ENCODE data around the gene SHISAL2A. TPM values are rescaled to one million over a fixed set of nuclear protein-coding genes. Genes with fewer than 3 reads are reported as not detected.

Gene SHISAL2A
- polyA plus RNA-seq, 1 experiment: not detected

DNA sequence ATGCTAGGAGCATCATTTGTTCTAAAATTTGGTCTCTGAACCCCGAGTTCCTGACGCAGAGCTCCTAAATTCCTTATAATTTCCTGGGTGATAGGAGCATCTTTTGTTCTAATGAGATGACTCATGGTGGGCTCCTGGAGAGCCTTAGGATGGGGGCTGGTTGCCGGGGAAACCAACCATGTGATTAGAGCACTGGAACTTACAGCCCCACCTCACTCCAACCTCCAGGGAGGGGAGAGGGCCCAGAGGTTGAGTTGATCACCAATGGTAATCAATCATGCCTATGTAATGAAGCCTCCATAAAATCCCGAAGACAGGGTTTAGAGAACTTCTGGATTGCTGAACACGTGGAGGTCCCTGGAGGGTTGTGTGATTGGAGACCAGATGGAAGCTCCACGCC, 7.7 kb downstream of the SHISAL2A start:
- POLR2A ChIA-PET: interaction anchor here (0.6 kb wide), 1 partner anchor 30 kb away, joined by 3 read pairs; no protein-coding TSS in a partner anchor

DNA sequence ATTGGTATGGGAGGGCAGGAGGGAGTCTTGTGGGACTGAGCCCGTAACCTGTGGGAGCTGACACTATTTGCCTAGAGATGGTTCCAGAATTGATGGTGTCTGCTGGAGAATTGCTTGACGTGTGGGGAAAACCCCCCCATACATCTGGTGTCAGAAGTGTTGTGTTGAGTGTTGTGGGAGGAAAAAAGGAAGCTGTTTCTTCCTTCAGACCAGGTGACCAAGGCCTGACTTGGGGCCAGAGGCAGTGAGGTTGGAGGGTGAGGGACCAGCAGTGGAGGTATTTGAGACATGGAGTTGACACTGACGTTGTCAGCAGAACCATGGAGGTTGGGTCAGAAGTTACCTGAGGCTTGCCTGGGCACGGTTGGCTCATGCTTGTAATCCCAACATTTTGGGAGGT, 8.3 kb downstream of the SHISAL2A start:
- Histone ChIP-seq H3K4me3 (ENCODE audit: low read depth, low read length) (no peak overlapping the region), H3K9me3 (ENCODE audit: control insufficient read depth, insufficient read depth, low read length) (no peaks in the 10 kb centered on the region), H3K27ac (ENCODE audit: low read depth, low read length) (no peak overlapping the region), H3K27me3 (ENCODE audit: control insufficient read depth, insufficient read depth, low read length) (peaks cover 16% of the 10 kb centered on the region)
- ChIA-PET POLR2A (no interaction called here), CTCF (no interaction called here)
- DNase-seq (ENCODE audit: low read depth, low spot score): no peak
- TF ChIP-seq, protein P1, sequence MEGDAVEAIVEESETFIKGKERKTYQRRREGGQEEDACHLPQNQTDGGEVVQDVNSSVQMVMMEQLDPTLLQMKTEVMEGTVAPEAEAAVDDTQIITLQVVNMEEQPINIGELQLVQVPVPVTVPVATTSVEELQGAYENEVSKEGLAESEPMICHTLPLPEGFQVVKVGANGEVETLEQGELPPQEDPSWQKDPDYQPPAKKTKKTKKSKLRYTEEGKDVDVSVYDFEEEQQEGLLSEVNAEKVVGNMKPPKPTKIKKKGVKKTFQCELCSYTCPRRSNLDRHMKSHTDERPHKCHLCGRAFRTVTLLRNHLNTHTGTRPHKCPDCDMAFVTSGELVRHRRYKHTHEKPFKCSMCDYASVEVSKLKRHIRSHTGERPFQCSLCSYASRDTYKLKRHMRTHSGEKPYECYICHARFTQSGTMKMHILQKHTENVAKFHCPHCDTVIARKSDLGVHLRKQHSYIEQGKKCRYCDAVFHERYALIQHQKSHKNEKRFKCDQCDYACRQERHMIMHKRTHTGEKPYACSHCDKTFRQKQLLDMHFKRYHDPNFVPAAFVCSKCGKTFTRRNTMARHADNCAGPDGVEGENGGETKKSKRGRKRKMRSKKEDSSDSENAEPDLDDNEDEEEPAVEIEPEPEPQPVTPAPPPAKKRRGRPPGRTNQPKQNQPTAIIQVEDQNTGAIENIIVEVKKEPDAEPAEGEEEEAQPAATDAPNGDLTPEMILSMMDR (IDR thresholded peaks at IDR 0.05; ENCODE audit: low read depth, low read length): no peak

More for the DNA sequence above, 7.7 kb downstream of the SHISAL2A start:
- TF ChIP-seq, protein P1 (IDR thresholded peaks at IDR 0.05; ENCODE audit: low read depth, low read length): no peak
- Histone ChIP-seq H3K27ac (ENCODE audit: low read depth, low read length) (no peak overlapping the region), H3K9me3 (ENCODE audit: control insufficient read depth, insufficient read depth, low read length) (no peaks in the 10 kb centered on the region), H3K4me3 (ENCODE audit: low read depth, low read length) (no peak overlapping the region), H3K27me3 (ENCODE audit: control insufficient read depth, insufficient read depth, low read length) (peaks cover 16% of the 10 kb centered on the region)
- CTCF ChIA-PET: no interaction called here
- no peak for DNase-seq (ENCODE audit: low read depth, low spot score)

GRCh38 chr1:52645261-52645660, 12.3 kb downstream of the SHISAL2A start:
- no peak overlapping the region for H3K27ac ChIP-seq (ENCODE audit: low read depth, low read length)
- DNase-seq (ENCODE audit: low read depth, low spot score): no peak
- CTCF ChIA-PET: interaction anchor here (1.2 kb wide), 1 partner anchor 41 kb away, joined by 5 read pairs; no protein-coding TSS in a partner anchor
- H3K9me3 ChIP-seq (ENCODE audit: control insufficient read depth, insufficient read depth, low read length): no peaks in the 10 kb centered on the region
- POLR2A ChIA-PET: no interaction called here
- TF ChIP-seq, protein P1 (IDR thresholded peaks at IDR 0.05; ENCODE audit: low read depth, low read length): no peak
- H3K4me3 ChIP-seq (ENCODE audit: low read depth, low read length): no peak overlapping the region
- H3K27me3 ChIP-seq (ENCODE audit: control insufficient read depth, insufficient read depth, low read length): peaks cover 12% of the 10 kb centered on the region

GRCh38 chr1:52651904-52652303, 18.9 kb downstream of the SHISAL2A start:
- ChIA-PET CTCF (no interaction called here), POLR2A (interaction anchor here (0.6 kb wide), 2 partner anchors 99 to 211 kb away, joined by 7 to 9 read pairs; partner anchors contain the start of gene TUT4)
- peaks cover 2% of the 10 kb centered on the region for H3K27me3 ChIP-seq (ENCODE audit: control insufficient read depth, insufficient read depth, low read length)

DNA sequence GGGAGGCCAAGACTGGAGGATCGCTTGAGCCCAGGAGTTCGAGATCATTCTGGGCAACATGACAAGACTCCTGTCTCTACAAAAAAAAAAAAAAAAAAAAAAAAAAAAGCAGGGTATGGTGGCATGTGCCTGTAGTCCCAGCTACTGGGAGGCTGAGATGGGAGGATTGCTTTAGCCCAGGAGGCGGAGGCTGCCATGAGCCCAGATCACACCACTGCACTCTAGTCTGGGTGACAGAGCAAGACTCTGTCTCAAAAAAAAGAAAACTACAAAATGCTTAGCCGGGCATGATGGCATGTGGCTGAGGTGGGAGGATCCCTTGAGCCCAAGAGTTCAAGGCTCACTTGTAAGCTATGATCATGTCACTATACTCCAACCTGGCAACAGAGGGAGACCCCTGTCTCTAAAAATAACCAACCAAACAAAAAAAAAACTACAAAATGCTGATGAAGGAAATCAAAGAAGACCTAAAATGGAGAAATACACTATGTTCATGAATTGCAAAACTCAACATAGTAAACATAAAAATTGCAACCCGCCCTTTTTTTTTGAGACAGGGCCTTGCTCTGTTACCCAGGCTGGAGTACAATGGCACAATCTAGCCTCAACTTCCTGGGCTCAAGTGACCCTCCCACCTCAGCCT, 20.4 kb downstream of the SHISAL2A start:
- no peak for DNase-seq (ENCODE audit: low read depth, low spot score)
- Histone ChIP-seq H3K27me3 (ENCODE audit: control insufficient read depth, insufficient read depth, low read length) (peaks cover 2% of the 10 kb centered on the region), H3K27ac (ENCODE audit: low read depth, low read length) (no peak overlapping the region), H3K4me3 (ENCODE audit: low read depth, low read length) (no peak overlapping the region), H3K9me3 (ENCODE audit: control insufficient read depth, insufficient read depth, low read length) (no peaks in the 10 kb centered on the region)
- TF ChIP-seq, protein P1 (IDR thresholded peaks at IDR 0.05; ENCODE audit: low read depth, low read length): no peak
- CTCF ChIA-PET: interaction anchor here (0.7 kb wide), 1 partner anchor 45 kb away, joined by 3 read pairs; no protein-coding TSS in a partner anchor
- POLR2A ChIA-PET: no interaction called here

More at GRCh38 chr1:52651904-52652303, 18.9 kb downstream of the SHISAL2A start:
- no peaks in the 10 kb centered on the region for H3K9me3 ChIP-seq (ENCODE audit: control insufficient read depth, insufficient read depth, low read length)
- TF ChIP-seq, protein P1 (IDR thresholded peaks at IDR 0.05; ENCODE audit: low read depth, low read length): no peak
- no peak overlapping the region for H3K4me3 ChIP-seq (ENCODE audit: low read depth, low read length)
- no peak overlapping the region for H3K27ac ChIP-seq (ENCODE audit: low read depth, low read length)
- DNase-seq (ENCODE audit: low read depth, low spot score): no peak

Data from AG04450 (cell line).